ENCODE results near the gene GREB1L.

GREB1L gene

GRCh38 chr18:21383031-21383430 is 141.0 kb downstream of the GREB1L start:
- DNase-seq = no peak

GRCh38 chr18:21386523-21387240 is 144.7 kb downstream of the GREB1L start:
- no peak for DNase-seq

GRCh38 chr18:21387886-21388285 is 145.9 kb downstream of the GREB1L start:
- DNase-seq = no peak

- DNase-seq = no peak
These were observed 147.3 kb downstream of the GREB1L start for GRCh38 chr18:21389283-21389682.

GRCh38 chr18:21389903-21390302 is 147.9 kb downstream of the GREB1L start:
- no peak for DNase-seq

- no peak for DNase-seq
These were observed 149.1 kb downstream of the GREB1L start for GRCh38 chr18:21391074-21391673.

- DNase-seq = no peak
These were observed 152.0 kb downstream of the GREB1L start for GRCh38 chr18:21393986-21394385.

GRCh38 chr18:21398121-21398520 is 156.1 kb downstream of the GREB1L start:
- DNase-seq = no peak

GRCh38 chr18:21402272-21402671 is 160.2 kb downstream of the GREB1L start:
- no peak for DNase-seq

GRCh38 chr18:21404426-21404825 is 162.4 kb downstream of the GREB1L start:
- DNase-seq = no peak

GRCh38 chr18:21406116-21406515 is 164.1 kb downstream of the GREB1L start:
- no peak for DNase-seq

GRCh38 chr18:21408681-21409080 is 166.6 kb downstream of the GREB1L start:
- DNase-seq = no peak

- DNase-seq = no peak
These were observed 191.4 kb downstream of the GREB1L start for GRCh38 chr18:21433436-21433835.

GRCh38 chr18:21439431-21439846 is 197.4 kb downstream of the GREB1L start:
- DNase-seq = no peak

GRCh38 chr18:21441670-21442069 is 199.6 kb downstream of the GREB1L start:
- no peak for DNase-seq

- no peak for DNase-seq
These were observed 201.9 kb downstream of the GREB1L start for GRCh38 chr18:21443776-21444464.

GRCh38 chr18:21444465-21445212 is 202.6 kb downstream of the GREB1L start:
- DNase-seq = no peak

- DNase-seq = no peak
These were observed 206.3 kb downstream of the GREB1L start for GRCh38 chr18:21448299-21448698.

GRCh38 chr18:21449367-21450290 is 207.6 kb downstream of the GREB1L start:
- DNase-seq = no peak

GRCh38 chr18:21450503-21450902 is 208.5 kb downstream of the GREB1L start:
- no peak for DNase-seq

- DNase-seq = no peak
These were observed 208.9 kb downstream of the GREB1L start for GRCh38 chr18:21450913-21451312.

- no peak for DNase-seq
These were observed 209.8 kb downstream of the GREB1L start for GRCh38 chr18:21451851-21452250.

All from activated CD4-positive, alpha-beta T cell treated with anti-CD3 and anti-CD28 coated beads for 1 hour (primary cell).